ENCODE measurements around the gene GCFC2.

GCFC2 gene

GRCh38 chr2:75614162-75614651, 96.5 kb downstream of the GCFC2 start:
- TF ChIP-seq CTCF (IDR thresholded peaks at IDR 0.05; ENCODE audit: low read depth, low read length, missing control alignments) = no peak
- H3K4me3 ChIP-seq (replicated peaks; ENCODE audit: low read depth, low read length) = no peak overlapping the region
- DNase-seq (ENCODE audit: extremely low read depth, low read depth) = no peak

- DNase-seq (ENCODE audit: extremely low read depth, low read depth) = no peak
- TF ChIP-seq CTCF (IDR thresholded peaks at IDR 0.05; ENCODE audit: low read depth, low read length, missing control alignments) = no peak
- H3K4me3 ChIP-seq (replicated peaks; ENCODE audit: low read depth, low read length) = no peak overlapping the region
These were observed 97.9 kb downstream of the GCFC2 start for GRCh38 chr2:75612862-75613243.
